Testis (tissue), 3 donors: Measurements from ENCODE around the gene INTS7. TPM values are rescaled to one million over a fixed set of nuclear protein-coding genes. Genes with fewer than 3 reads are reported as not detected.

Experiments used
- DNase-seq: peaks from one replicate; pipeline ENCODE4 v3.0.0-alpha.2; 2019
- H3K27ac ChIP-seq, 2 donors: fragments of 200-600 bp; sonication (generic); one replicate each; pipeline ENCODE4 v1.5.1; 2019
- H3K27me3 ChIP-seq: fragments of 200-600 bp; sonication (generic); one replicate; pipeline ENCODE4 v1.5.1; 2019
- H3K36me3 ChIP-seq: fragments of 200-600 bp; sonication (generic); one replicate; pipeline ENCODE4 v1.5.1; 2017; ENCODE audit warnings: low read depth; ENCODE audit errors: missing control alignments
- H3K4me1 ChIP-seq: fragments of 200-600 bp; sonication (generic); one replicate; pipeline ENCODE4 v1.5.1; 2019
- H3K4me3 ChIP-seq, 2 donors: fragments of 200-600 bp; sonication (generic); one replicate each; pipeline ENCODE4 v1.5.1; 2017 to 2019
- H3K9me3 ChIP-seq: fragments of 200-600 bp; sonication (generic); one replicate; pipeline ENCODE4 v1.5.1; 2017
- POLR2A ChIP-seq: fragments of 450-650 bp; IDR thresholded peaks from one replicate; pipeline ENCODE4 v1.6.1; 2017; ENCODE audit warnings: antibody characterized with exemption, mild to moderate bottlenecking, moderate library complexity
- WGBS, 2 donors: methylation state at CpG; one replicate each; pipeline ENCODE4 v1.1.5; 2018; 5-methylcytosine and 5-hydroxymethylcytosine counted together
- intact Hi-C: fragments of 100-400 bp; cut with DNase I; formaldehyde crosslinking; loops from one replicate; pipeline ENCODE4 v1.15.1; 2023; ENCODE audit warnings: low total_unique reads
- polyA plus RNA-seq: library from polyadenylated mRNA; stranded (reverse); fragments of 350-450 nt; fragmentation: Illumina TruSeq; extraction: RNeasy Lipid Tissue Mini Kit (QIAGEN cat#74804); gene quantifications from one replicate; pipeline ENCODE4 v1.2.3, GENCODE V29; 2014; ENCODE audit warnings: low read depth, low replicate concordance; ENCODE audit not compliant: insufficient read depth
- total RNA-seq, 2 donors: library from RNA; depleted of rRNA; stranded (reverse); fragments of >200 nt; gene quantifications; one replicate each; pipeline ENCODE4 v1.2.3, GENCODE V29; 2016
- TF ChIP-seq, protein P1 (sequence below), 3 experiments: fragments of 450-650 bp in 2 of 3; fragments of 200-600 bp in 1 of 3; sonication (generic) in 1 of 3; IDR thresholded peaks; one replicate each; pipeline ENCODE4 v1.5.1; 2016 to 2019; ENCODE audit warnings: antibody characterized with exemption in 3 of 3, mild to moderate bottlenecking in 2 of 3, moderate library complexity in 1 of 3

Gene INTS7
- total and polyA plus RNA-seq, 3 donors from 2014 or later, result 29.9 to 51.1 (median 35.6) TPM

DNA sequence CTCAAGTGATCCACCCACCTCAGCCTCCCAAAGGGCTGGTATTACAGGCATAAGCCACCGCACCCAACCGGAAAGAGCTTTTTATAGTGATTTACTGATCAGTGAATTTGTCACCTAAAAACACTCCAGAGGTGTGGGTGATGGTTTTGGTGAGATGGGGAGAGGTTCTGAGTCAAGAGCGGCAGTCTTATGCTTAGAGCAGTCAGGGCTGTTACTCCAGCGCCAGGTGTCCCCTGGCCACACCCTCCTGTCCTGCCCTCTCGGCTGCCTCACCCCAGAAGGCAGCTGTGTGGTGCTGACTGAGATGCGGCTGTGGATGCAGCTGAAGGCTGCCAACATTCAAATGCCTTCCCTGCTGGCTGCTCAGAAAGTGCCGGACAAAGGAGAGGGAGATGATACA lies 110.3 kb downstream of the INTS7 start:
- TF ChIP-seq, protein P1, sequence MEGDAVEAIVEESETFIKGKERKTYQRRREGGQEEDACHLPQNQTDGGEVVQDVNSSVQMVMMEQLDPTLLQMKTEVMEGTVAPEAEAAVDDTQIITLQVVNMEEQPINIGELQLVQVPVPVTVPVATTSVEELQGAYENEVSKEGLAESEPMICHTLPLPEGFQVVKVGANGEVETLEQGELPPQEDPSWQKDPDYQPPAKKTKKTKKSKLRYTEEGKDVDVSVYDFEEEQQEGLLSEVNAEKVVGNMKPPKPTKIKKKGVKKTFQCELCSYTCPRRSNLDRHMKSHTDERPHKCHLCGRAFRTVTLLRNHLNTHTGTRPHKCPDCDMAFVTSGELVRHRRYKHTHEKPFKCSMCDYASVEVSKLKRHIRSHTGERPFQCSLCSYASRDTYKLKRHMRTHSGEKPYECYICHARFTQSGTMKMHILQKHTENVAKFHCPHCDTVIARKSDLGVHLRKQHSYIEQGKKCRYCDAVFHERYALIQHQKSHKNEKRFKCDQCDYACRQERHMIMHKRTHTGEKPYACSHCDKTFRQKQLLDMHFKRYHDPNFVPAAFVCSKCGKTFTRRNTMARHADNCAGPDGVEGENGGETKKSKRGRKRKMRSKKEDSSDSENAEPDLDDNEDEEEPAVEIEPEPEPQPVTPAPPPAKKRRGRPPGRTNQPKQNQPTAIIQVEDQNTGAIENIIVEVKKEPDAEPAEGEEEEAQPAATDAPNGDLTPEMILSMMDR (IDR thresholded peaks at IDR 0.05), result no peak
- TF ChIP-seq POLR2A, result no peak
- H3K4me1 ChIP-seq, result peaks cover 4% of the 10 kb centered on the region
- no peaks in the 10 kb centered on the region for H3K27me3 ChIP-seq
- intact Hi-C loops, result no loop called here
- no peaks in the 10 kb centered on the region for H3K36me3 ChIP-seq
- no peak for DNase-seq
- WGBS, 2 donors, result 42 to 72% methylated on average over 5 to 7 of the region's 7 CpGs
- no peak overlapping the region for H3K27ac ChIP-seq
- H3K9me3 ChIP-seq, result no peaks in the 10 kb centered on the region
- H3K4me3 ChIP-seq, result no peak overlapping the region

DNA sequence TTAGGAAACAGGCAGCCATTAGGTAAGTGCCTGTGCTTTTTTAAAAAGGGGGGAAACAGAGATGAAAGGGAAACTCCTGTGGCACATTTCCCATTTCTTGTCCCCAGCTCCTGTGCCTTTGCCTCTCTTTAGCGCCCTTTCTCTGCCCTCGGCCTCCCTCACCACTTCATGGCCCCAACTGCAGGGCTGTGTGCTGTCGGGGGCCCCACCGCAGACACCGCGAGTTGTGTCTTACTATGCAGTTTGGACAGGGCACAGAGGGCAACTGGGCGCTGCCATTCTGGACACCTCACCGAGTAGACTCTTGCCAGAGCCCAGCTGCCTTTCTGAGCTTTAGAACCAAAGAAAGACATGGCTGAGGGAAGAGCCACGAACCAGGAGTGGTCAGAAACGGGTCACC lies 111.1 kb downstream of the INTS7 start:
- WGBS, 2 donors, result 85 to 86% methylated on average over 10 of the region's 10 CpGs
- TF ChIP-seq POLR2A, result no peak
- TF ChIP-seq, protein P1 (IDR thresholded peaks at IDR 0.05), result no peak
- H3K4me3 ChIP-seq, result no peak overlapping the region
- H3K27me3 ChIP-seq, result no peaks in the 10 kb centered on the region
- H3K36me3 ChIP-seq, result no peaks in the 10 kb centered on the region
- H3K27ac ChIP-seq, result no peak overlapping the region
- no peak for DNase-seq
- intact Hi-C loops, result no loop called here
- peaks cover 4% of the 10 kb centered on the region for H3K4me1 ChIP-seq
- no peaks in the 10 kb centered on the region for H3K9me3 ChIP-seq

DNA sequence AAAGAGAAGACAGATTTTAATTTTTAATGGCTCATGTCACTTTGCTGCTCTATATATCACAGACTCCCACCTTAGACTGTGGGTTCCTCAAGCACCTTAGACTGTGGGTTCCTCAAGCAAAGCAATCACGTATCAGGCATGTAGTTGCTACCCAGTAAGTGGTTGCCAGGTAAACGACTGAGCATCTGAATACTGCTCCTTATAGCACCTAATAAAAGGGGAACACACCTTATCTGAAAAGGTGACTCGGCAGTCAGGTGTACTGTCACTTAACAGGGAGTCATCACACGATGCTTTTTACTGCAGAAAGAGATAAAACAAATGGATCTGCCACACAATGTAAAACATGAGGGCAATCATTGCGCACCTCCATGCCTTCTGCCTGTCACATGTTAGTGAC lies 112.3 kb downstream of the INTS7 start:
- WGBS, 2 donors, result 89 to 91% methylated on average over 5 of the region's 5 CpGs
- intact Hi-C loops, result no loop called here
- DNase-seq, result no peak
- H3K27ac ChIP-seq, result no peak overlapping the region
- H3K27me3 ChIP-seq, result no peaks in the 10 kb centered on the region
- no peak overlapping the region for H3K4me3 ChIP-seq
- H3K36me3 ChIP-seq, result no peaks in the 10 kb centered on the region
- H3K4me1 ChIP-seq, result peaks cover 4% of the 10 kb centered on the region
- no peaks in the 10 kb centered on the region for H3K9me3 ChIP-seq
- TF ChIP-seq POLR2A, result no peak

DNA sequence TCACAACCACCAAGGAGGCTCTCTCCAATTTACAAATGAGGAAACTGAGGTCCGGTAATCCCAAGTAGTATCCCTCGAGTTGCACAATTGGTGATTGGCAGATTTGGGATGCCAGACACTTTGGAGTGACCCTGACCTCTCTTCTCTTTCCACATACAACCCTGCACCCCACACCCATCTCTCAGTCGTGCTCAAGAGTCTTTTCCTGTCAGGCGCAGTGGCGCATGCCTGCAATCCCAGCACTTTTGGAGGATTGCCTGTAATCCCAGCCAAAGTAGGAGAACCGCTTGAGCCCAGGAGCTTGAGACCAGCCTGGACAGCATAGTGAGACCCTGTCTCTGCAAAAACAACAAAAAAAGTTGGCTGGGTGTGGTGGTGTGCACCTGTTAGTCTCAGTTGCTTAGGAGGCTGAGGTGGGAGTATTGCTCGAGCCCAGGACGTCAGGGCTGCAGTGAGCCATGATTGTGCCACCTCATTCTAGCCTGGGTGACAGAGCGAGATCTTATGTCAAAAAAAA lies 113.7 kb downstream of the INTS7 start:
- no peak for DNase-seq
- Histone ChIP-seq H3K27ac (no peak overlapping the region), H3K27me3 (no peaks in the 10 kb centered on the region), H3K4me1 (peaks cover 4% of the 10 kb centered on the region), H3K36me3 (no peaks in the 10 kb centered on the region), H3K4me3 (no peak overlapping the region), H3K9me3 (no peaks in the 10 kb centered on the region)
- TF ChIP-seq, protein P1 (IDR thresholded peaks at IDR 0.05), result no peak
- TF ChIP-seq POLR2A, result no peak
- intact Hi-C loops, result no loop called here
- WGBS, 2 donors, result 90 to 95% methylated on average over 9 of the region's 9 CpGs

DNA sequence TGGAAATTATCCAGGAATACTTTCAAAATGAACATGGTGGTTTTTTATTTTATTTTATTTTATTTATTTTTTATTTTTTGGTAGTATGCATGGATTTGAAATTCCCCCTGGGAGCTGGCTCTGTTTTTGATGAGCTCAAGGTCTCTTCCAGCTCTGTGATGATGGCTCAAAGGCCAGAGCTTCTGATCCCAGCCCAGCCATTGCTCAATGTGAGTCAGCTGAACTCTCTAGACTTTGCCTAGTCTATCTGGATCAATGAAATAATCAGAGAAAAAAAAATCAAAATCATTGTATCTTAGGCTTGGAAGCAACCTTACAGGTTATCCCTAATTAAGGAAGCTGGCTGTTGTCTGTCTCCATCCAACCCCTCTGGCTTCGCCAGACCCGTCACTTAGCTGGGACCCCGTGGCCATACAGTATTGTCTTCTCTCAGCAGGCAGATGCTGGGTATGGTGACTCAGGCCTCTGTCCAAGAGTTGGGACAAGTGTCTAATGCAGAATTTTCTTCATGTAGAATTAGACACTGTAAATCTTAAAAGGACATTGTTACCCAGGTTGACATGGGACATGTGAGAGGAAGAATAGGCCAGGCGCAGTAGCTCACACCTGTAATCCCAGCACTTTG lies 114.6 kb downstream of the INTS7 start:
- Histone ChIP-seq H3K27ac (no peak overlapping the region), H3K27me3 (no peaks in the 10 kb centered on the region), H3K4me1 (peaks cover 4% of the 10 kb centered on the region), H3K9me3 (no peaks in the 10 kb centered on the region), H3K4me3 (no peak overlapping the region), H3K36me3 (no peaks in the 10 kb centered on the region)
- intact Hi-C loops, result no loop called here
- TF ChIP-seq POLR2A, result no peak
- TF ChIP-seq, protein P1 (IDR thresholded peaks at IDR 0.05), result no peak
- WGBS, 2 donors, result 95 to 97% methylated on average over 4 of the region's 4 CpGs
- DNase-seq, result no peak
